PC-3 (cell line): ENCODE data around the gene DAPK1.

Source experiments
- CTCF ChIP-seq: fragments of 300-600 bp; sonication (generic); conservative IDR thresholded peaks from 2 replicates; pipeline ENCODE4 v1.5.1; 2017; ENCODE audit warnings: antibody characterized with exemption, low read depth, mild to moderate bottlenecking, low read length
- EZH2 ChIP-seq: fragments of 300-600 bp; sonication (generic); IDR thresholded peaks from one replicate; pipeline ENCODE4 v1.6.1; 2017; ENCODE audit warnings: antibody characterized with exemption, mild to moderate bottlenecking, low read length; ENCODE audit not compliant: unreplicated experiment
- EZH2phosphoT487 ChIP-seq: fragments of 300-600 bp; sonication (generic); IDR thresholded peaks from 2 replicates; pipeline ENCODE4 v1.6.1; 2018; ENCODE audit warnings: mild to moderate bottlenecking, antibody characterized with exemption, low read length, borderline replicate concordance

DNA sequence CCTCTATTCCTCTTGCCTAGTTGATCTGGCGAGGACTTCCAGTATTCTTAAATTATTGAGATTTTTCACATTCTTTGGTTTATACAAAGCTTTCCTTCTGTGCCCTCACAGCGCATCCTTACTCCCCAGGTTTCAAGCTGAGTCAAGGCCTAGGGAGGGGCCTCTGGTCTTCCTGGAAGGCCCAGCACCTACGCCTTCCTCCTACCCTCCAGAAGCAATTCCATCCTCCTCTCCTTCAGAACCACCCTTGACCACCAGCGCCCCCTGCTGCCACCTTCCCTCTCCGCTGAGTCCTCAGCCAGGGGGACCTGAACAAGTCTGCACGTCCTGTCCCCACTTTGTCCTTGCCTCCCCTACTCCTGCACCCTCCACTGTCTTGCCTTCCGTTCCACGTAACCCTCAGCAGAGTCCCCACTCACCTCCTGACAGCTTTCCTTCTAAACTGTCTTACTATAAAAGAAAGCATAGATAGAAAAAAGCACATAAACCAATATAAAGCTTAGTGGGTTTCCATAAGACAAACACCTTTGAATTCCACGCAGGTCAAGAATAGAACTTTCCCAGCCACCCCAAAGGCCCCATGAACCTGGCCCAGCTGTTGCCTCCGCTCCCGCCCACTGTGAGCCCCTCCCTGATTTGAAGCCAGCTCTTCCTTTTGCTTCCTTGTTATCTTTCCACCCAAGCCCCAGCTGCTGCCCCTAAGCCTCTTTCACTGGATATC is 165.3 kb downstream of the DAPK1 start:
- TF ChIP-seq CTCF, result peak; percentile 74
- TF ChIP-seq EZH2phosphoT487, result no peak
- no peak for TF ChIP-seq EZH2
